GM18519 (cell line): ENCODE measurements around the gene OSBPL9.
"Not testable (repeated sequence)": the region's sequence is repeated elsewhere in the genome, so short reads cannot be mapped to it uniquely, and the experiment has no call there.

Source experiments
- ATAC-seq: cut with Tn5 transposase; IDR thresholded peaks from one replicate; pipeline ENCODE4 v1.9.1; 2021; ENCODE audit warnings: mild to moderate bottlenecking, moderate library complexity; ENCODE audit not compliant: unreplicated experiment, low FRiP score

Gene OSBPL9

GRCh38 chr1:51605961-51606723 lies 10.8 kb upstream of the OSBPL9 start:
- ATAC-seq, result no peak

- no peak for ATAC-seq
Observed at GRCh38 chr1:51607681-51608095, 9.2 kb upstream of the OSBPL9 start.

- ATAC-seq, result not testable (repeated sequence)
Observed at GRCh38 chr1:51610104-51610503, 6.8 kb upstream of the OSBPL9 start.

- no peak for ATAC-seq
Observed at GRCh38 chr1:51610637-51611036, 6.3 kb upstream of the OSBPL9 start.

GRCh38 chr1:51612447-51612961 lies 4.4 kb upstream of the OSBPL9 start:
- no peak for ATAC-seq

GRCh38 chr1:51615780-51616291 lies 1.1 kb upstream of the OSBPL9 start:
- ATAC-seq, result no peak

GRCh38 chr1:51616490-51616889 lies 402 bp upstream of the OSBPL9 start:
- ATAC-seq, result no peak

- ATAC-seq, result no peak
Observed at GRCh38 chr1:51618715-51619114, 1.8 kb downstream of the OSBPL9 start.

DNA sequence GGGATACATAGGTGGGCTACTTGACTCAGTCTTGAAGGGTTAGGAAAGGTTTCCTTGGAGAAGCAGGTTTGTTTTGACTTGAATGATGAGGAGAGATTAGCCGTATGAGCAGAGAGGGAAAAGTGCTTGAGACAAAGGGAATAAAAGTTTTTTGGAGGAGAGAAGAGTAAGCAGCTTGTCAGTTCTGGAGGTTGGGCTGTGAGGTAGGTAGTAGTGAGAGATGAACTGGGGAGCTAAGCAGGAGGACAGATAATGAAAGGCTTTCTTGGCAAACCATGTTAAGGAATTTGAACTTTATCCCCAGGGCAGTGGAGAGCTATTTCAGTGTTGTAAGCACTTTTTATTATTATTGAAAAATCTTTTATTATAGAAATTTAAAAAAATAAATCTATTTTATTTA lies 3.6 kb downstream of the OSBPL9 start:
- ATAC-seq, result no peak

DNA sequence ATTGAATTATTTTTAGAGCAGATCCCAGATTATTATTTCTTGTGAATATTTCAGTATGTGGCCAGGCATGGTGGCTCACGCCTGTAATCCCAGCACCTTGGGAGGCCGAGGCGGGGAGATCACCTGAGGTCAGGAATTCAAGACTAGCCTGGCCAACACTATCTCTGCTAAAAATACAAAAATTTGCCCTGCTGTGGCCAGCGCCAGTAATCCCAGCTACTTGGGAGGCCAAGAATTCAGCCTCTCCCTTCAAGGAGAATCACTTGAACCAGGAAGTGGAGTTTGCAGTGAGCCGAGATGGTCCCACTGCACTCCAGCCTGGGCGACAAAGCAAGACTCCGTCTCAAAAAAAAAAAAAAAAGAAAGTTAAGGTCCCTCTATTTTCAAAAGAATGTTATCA lies 4.3 kb downstream of the OSBPL9 start:
- ATAC-seq, result no peak

DNA sequence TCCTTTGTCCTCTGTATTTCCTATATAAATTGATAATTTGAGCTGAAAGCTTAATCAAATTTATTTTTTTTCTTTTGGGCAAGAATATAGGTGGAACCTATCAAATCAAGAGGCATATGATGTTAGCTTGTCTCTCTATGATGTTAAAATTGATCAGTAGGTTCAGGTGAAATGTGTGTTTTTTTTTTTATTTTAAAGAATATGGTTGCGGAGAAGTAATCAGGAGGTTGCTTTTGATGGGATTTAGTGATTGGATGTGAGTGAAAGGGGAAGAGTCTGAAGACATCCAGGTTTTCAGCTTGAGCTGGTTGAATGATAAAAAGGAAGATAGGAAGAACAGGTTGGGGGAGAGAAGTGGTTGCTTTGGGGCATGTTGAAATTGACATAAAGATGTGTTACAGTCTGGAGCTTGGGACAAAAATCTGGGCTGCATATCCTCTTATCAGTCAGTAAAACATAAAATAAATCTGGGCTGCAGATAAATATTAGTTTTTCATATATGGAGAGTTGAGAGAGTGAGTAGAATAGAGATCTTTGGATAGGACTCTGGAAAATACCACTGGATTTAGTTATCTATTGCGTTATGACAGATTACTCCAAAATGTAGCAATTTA lies 5.1 kb downstream of the OSBPL9 start:
- no peak for ATAC-seq

DNA sequence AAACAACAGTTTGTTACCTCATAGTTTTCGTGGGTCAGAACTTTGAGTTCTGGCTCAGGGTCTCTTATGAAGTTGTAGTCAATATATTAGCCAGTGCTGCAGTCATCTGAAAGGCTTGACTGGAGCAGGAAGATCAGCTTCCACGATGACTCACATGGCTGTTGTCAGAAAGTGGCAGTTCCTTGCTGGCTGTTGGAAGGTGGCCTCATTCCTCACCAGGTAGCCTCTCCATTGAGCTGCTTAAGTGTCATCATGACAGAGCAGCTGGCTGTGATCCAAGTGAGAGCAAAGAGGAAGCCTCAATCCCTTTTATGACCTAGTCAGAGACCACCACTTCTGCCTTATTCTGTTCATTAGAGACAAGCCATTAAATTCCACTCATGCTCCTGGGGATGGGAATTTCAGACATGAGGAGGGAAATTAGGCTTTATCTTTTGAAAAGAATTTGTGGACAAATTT lies 5.6 kb downstream of the OSBPL9 start:
- no peak for ATAC-seq

GRCh38 chr1:51623025-51623424 lies 6.1 kb downstream of the OSBPL9 start:
- no peak for ATAC-seq

DNA sequence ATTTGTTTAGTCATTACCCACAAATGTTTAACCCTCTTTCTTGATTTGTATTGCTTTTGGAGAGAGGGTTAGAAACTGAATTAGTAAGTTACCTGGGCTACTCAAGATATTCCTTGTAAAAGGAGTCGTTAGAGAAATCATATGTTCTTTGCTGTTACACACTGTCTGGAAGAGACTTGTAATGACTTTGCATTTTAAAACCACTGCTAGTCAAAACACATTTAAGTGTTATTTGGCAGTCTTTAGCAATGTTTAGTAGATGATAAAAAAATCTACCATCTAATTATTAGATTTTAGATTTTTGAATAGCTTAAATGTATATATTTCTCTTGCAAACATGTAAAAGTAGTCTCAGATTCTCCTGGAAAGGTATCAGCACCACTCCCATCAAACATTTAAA lies 6.6 kb downstream of the OSBPL9 start:
- ATAC-seq, result no peak

- ATAC-seq, result no peak
Observed at GRCh38 chr1:51624855-51625254, 8.0 kb downstream of the OSBPL9 start.

DNA sequence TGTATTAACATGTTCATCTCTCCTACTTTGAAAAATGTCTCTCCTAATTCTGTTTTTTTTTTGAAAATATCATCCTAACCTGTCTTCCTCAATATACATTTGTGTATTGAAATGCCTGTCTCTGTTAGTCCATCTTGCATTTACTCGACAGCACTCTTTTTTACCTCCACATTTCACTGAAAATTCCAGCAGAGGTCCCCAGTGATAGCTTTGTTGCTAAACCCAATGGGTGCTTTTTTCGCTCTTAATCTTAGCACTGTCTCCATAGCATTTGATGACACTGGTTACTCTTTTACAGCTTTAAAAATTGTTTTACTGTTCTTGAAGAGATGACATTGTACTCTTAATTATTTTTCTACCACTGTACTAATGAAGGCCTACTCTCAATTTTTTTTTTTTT lies 10.8 kb downstream of the OSBPL9 start:
- ATAC-seq, result no peak

GRCh38 chr1:51628715-51629590 lies 12.1 kb downstream of the OSBPL9 start:
- ATAC-seq, result no peak

DNA sequence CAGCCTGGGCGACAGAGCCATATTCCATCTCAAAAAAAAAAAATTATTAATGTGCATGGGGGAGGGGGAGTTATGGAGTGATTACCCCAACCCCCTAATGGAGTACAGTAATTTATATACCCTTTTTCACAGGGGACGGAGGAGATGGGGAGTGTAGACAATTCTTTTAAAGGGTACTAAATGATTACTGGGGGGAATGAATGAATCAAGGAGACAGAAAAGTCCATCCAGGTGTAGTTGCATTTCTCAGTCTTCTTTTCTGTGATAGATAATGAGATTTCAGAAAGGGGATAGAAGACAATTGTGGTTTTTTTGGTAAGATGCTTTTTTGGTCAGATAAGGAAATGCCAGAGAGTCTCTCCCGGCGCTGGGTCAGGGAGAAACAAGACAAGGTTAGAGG lies 13.0 kb downstream of the OSBPL9 start:
- no peak for ATAC-seq

DNA sequence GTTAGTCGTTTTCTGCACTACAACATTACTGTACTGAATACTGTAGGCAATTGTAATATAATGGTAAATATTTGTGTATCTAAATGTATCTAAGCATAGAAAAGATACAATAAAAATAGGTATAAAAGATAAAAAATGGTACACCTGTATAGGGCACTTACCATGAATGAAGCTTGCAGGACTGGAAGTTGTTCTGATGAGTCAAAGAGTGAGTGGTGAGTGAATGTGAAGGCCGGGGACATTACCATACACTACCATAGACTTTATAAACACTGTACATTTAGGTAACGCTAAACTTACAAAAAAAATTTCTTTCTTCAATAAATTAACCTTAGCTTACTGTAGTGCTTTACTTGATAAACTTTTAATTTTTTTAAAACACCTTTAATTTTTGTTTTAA lies 13.5 kb downstream of the OSBPL9 start:
- ATAC-seq, result no peak

DNA sequence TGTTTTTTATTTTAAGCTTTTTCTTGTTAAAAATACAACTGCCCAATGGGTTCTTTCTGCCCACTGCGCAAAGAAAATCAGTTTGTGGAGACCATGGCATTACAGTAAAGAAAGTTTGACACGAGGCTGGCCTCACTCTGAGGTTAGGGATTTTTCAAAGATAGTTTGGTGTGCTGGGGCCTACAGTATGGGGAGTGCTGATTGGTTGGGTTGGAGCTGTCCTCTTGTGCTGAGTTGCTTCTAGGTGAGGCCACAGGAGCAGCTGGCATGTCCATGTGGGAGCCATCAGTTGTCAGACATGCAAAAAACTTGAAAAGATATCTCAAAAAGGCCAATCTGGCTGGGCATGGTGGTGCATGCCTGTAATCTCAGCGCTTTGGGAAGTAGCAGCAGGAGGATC lies 14.0 kb downstream of the OSBPL9 start:
- no peak for ATAC-seq

DNA sequence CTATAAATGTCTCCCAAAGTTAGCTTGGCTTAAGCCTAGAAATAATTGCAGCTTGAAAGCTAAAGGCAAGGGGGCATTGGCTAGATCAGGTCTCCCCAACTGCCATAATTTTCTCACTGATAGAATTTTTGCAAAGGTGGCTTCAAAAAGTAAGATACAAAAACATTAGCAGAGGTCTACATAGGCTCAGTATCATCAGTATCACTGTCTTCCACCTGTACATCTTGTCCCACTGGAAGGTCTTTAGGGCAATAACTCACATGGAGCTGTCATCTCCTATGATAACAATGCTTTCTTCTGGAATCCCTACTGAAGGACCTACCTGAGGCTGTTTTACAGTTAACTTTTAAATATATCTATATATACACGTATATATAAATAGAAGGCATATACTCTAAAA lies 14.9 kb downstream of the OSBPL9 start:
- ATAC-seq, result no peak
